ENCODE results near the gene HPCAL4. TPM values are rescaled to one million over a fixed set of nuclear protein-coding genes. Genes with fewer than 3 reads are reported as not detected.
A peak's percentile ranks its signal among the peaks of the same experiment; 100 is the strongest.

Gene HPCAL4
- total and polyA plus RNA-seq, 7 donors = 0.29 to 9.4 (median 3.1) TPM

DNA sequence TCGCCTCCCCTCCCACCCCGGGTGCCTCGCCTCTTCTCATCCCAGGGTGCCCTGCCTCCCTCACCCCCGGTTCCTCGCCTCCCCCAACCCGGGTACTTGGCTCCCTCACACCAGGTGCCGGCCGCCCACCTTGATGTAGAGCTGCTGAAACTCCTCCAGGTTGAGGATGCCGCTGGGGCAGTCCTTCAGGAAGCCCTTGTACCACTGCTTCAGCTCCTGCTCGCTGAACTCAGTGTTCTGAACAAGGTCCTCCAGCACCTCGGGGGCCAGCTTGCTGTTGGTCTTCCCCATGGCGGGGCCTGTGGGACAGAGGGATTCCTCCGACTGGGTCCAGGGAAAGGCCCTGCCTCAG is 6.9 kb downstream of the HPCAL4 start:
- no peaks in the 10 kb centered on the region for H3K4me1 ChIP-seq
- TF ChIP-seq, protein P1, sequence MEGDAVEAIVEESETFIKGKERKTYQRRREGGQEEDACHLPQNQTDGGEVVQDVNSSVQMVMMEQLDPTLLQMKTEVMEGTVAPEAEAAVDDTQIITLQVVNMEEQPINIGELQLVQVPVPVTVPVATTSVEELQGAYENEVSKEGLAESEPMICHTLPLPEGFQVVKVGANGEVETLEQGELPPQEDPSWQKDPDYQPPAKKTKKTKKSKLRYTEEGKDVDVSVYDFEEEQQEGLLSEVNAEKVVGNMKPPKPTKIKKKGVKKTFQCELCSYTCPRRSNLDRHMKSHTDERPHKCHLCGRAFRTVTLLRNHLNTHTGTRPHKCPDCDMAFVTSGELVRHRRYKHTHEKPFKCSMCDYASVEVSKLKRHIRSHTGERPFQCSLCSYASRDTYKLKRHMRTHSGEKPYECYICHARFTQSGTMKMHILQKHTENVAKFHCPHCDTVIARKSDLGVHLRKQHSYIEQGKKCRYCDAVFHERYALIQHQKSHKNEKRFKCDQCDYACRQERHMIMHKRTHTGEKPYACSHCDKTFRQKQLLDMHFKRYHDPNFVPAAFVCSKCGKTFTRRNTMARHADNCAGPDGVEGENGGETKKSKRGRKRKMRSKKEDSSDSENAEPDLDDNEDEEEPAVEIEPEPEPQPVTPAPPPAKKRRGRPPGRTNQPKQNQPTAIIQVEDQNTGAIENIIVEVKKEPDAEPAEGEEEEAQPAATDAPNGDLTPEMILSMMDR (IDR thresholded peaks at IDR 0.05) = no peak
- no peaks in the 10 kb centered on the region for H3K36me3 ChIP-seq (ENCODE audit: insufficient read depth in 1 of 2, low read depth in 1 of 2)
- H3K27ac ChIP-seq = no peak overlapping the region
- no peak for DNase-seq
- H3K9me3 ChIP-seq = no peaks in the 10 kb centered on the region
- H3K4me3 ChIP-seq = no peak overlapping the region
- peaks cover 0 to 13% (median 5%) of the 10 kb centered on the region in 3 donors for H3K27me3 ChIP-seq (ENCODE audit: insufficient read depth in 3 of 3, low read length in 2 of 3)
- intact Hi-C loops (cut with DNase I) = no loop called here
- WGBS, 3 donors = 71 to 73% (median 72%) methylated on average over 11 to 13 of the region's 13 CpGs
- ATAC-seq = no peak

DNA sequence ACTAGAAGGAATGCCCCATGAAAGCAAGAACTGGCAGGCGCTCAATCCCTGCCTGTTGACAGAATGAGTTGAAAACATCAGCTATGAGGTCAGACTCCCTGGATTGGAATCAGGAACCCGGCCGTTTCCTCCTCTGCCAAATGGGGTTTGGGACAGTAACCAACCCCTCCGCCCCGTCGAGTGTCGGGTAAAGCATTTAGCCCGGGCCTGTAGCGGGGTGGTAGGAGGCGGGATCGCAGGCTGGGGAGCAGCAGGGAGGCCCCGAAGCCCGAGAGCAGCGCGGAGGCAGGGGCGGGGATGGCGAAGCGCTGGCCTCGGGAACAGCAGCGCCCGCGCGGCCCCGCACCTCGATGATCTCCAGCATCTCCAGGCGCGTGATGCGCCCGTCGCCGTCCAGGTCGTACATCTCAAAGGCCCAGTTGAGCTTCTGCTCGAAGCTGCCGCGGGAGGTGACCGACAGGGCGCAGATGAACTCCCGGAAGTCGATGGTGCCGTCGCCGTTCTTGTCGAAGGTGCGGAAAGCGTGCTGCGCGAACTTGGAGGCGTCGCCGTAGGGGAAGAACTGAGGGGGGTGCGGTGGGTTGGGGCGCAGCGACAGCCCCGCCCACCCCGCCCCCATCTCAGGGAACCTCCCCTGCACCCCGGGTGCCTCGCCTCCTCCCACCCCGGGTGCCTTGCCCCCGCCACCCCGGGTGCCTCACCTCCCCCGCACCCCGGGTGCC is 7.5 kb downstream of the HPCAL4 start:
- no peak for DNase-seq
- Histone ChIP-seq H3K4me1 (no peaks in the 10 kb centered on the region), H3K36me3 (ENCODE audit: insufficient read depth in 1 of 2, low read depth in 1 of 2) (no peaks in the 10 kb centered on the region), H3K27me3 (ENCODE audit: insufficient read depth in 3 of 3, low read length in 2 of 3) (peaks cover 0 to 13% (median 5%) of the 10 kb centered on the region in 3 donors), H3K27ac (no peak overlapping the region), H3K9me3 (no peaks in the 10 kb centered on the region), H3K4me3 (no peak overlapping the region)
- 24 to 30% (median 26%) methylated on average over 50 to 61 of the region's 62 CpGs for WGBS, 3 donors
- intact Hi-C loops (cut with DNase I) = no loop called here
- TF ChIP-seq, protein P1 (IDR thresholded peaks at IDR 0.05) = no peak
- ATAC-seq = peak in 1 of 4 donors; percentile 43

DNA sequence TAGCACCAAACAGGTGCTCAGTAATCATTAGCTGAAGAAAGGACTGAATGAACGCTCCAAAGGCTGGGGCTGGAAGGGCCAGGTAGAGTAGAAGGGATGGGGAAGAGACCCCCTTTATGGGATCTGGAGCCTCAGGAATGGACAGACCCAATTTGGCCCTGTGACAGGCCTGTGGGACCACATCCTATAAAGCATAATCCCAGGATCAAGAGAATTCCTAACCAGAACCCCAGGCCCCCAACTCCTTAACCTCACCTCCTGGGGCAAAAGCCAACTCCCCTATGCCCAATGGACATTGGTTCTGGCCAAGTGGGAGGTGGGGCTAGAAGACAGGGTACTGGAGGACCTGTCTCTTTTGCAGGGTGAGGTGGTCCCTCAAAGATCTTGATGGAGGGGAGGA is 9.2 kb downstream of the HPCAL4 start:
- H3K9me3 ChIP-seq = no peaks in the 10 kb centered on the region
- no peak overlapping the region for H3K4me3 ChIP-seq
- DNase-seq (no peak), ATAC-seq (no peak)
- intact Hi-C loops (cut with DNase I) = no loop called here
- H3K4me1 ChIP-seq = peaks cover 4% of the 10 kb centered on the region
- no peak overlapping the region for H3K27ac ChIP-seq
- TF ChIP-seq, protein P1 (IDR thresholded peaks at IDR 0.05) = no peak
- no peaks in the 10 kb centered on the region for H3K36me3 ChIP-seq (ENCODE audit: insufficient read depth in 1 of 2, low read depth in 1 of 2)
- 83 to 96% (median 91%) methylated on average over 1 of the region's 1 CpG for WGBS, 3 donors
- peaks cover 0 to 13% (median 5%) of the 10 kb centered on the region in 3 donors for H3K27me3 ChIP-seq (ENCODE audit: insufficient read depth in 3 of 3, low read length in 2 of 3)

DNA sequence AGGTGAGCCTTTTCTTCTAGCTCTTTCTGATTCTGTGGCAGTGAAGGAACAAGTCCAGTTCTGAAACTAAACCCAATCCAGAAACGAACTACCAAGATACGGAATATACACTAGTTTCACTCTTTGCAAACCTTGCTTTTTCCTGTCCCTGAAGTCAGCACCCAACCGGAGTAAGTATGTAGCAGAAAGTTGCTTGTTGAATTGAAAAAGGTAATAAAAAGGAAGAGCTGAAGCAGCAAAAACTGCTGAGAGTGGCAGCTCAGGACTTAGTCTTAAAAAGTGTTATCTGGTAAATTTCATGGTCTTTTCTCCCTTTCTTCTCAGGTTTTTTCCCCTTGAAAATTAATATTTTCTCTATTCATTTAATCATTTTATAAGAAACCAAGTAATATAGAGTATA is 9.9 kb downstream of the HPCAL4 start:
- intact Hi-C loops (cut with DNase I) = no loop called here
- no peak for ATAC-seq
- no peak overlapping the region for H3K27ac ChIP-seq
- no peaks in the 10 kb centered on the region for H3K9me3 ChIP-seq
- peaks cover 11% of the 10 kb centered on the region for H3K4me1 ChIP-seq
- DNase-seq = no peak
- 81 to 90% (median 84%) methylated on average over 3 of the region's 3 CpGs for WGBS, 3 donors
- no peaks in the 10 kb centered on the region for H3K36me3 ChIP-seq (ENCODE audit: insufficient read depth in 1 of 2, low read depth in 1 of 2)
- peaks cover 0 to 13% (median 5%) of the 10 kb centered on the region in 3 donors for H3K27me3 ChIP-seq (ENCODE audit: insufficient read depth in 3 of 3, low read length in 2 of 3)
- TF ChIP-seq, protein P1 (IDR thresholded peaks at IDR 0.05) = no peak
- H3K4me3 ChIP-seq = no peak overlapping the region

DNA sequence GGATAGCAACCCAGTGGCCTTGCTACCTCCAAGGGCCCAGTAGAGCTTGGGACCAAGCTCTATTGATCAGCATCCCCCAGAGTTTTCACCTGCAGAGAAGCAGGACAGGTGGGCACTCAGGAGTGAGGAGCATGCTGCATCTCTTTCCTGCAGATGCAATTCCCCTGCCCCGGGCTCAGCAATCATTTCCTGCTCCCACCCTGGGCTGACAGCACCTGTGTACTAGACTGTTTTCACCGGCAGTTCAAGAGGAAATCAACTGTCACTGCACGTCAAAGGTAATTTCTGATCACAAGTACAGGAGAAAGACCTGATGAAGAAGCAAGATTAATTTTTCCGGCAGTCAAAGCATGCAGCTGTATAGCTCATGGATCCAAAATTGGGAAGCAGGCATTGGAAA is 10.5 kb downstream of the HPCAL4 start:
- H3K27ac ChIP-seq = no peak overlapping the region
- TF ChIP-seq, protein P1 (IDR thresholded peaks at IDR 0.05) = no peak
- DNase-seq (no peak), ATAC-seq (no peak)
- peaks cover 0 to 13% (median 5%) of the 10 kb centered on the region in 3 donors for H3K27me3 ChIP-seq (ENCODE audit: insufficient read depth in 3 of 3, low read length in 2 of 3)
- no peaks in the 10 kb centered on the region for H3K36me3 ChIP-seq (ENCODE audit: insufficient read depth in 1 of 2, low read depth in 1 of 2)
- 74 to 80% (median 79%) methylated on average over 4 of the region's 4 CpGs for WGBS, 3 donors
- no peak overlapping the region for H3K4me3 ChIP-seq
- peaks cover 12% of the 10 kb centered on the region for H3K4me1 ChIP-seq
- intact Hi-C loops (cut with DNase I) = no loop called here
- H3K9me3 ChIP-seq = no peaks in the 10 kb centered on the region
